ENCODE data around the gene TBC1D1.
A peak's percentile ranks its signal among the peaks of the same experiment; 100 is the strongest.

The TBC1D1 gene, protein sequence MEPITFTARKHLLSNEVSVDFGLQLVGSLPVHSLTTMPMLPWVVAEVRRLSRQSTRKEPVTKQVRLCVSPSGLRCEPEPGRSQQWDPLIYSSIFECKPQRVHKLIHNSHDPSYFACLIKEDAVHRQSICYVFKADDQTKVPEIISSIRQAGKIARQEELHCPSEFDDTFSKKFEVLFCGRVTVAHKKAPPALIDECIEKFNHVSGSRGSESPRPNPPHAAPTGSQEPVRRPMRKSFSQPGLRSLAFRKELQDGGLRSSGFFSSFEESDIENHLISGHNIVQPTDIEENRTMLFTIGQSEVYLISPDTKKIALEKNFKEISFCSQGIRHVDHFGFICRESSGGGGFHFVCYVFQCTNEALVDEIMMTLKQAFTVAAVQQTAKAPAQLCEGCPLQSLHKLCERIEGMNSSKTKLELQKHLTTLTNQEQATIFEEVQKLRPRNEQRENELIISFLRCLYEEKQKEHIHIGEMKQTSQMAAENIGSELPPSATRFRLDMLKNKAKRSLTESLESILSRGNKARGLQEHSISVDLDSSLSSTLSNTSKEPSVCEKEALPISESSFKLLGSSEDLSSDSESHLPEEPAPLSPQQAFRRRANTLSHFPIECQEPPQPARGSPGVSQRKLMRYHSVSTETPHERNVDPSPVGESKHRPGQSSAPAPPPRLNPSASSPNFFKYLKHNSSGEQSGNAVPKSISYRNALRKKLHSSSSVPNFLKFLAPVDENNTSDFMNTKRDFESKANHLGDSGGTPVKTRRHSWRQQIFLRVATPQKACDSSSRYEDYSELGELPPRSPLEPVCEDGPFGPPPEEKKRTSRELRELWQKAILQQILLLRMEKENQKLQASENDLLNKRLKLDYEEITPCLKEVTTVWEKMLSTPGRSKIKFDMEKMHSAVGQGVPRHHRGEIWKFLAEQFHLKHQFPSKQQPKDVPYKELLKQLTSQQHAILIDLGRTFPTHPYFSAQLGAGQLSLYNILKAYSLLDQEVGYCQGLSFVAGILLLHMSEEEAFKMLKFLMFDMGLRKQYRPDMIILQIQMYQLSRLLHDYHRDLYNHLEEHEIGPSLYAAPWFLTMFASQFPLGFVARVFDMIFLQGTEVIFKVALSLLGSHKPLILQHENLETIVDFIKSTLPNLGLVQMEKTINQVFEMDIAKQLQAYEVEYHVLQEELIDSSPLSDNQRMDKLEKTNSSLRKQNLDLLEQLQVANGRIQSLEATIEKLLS (N-terminal part only)

DNA sequence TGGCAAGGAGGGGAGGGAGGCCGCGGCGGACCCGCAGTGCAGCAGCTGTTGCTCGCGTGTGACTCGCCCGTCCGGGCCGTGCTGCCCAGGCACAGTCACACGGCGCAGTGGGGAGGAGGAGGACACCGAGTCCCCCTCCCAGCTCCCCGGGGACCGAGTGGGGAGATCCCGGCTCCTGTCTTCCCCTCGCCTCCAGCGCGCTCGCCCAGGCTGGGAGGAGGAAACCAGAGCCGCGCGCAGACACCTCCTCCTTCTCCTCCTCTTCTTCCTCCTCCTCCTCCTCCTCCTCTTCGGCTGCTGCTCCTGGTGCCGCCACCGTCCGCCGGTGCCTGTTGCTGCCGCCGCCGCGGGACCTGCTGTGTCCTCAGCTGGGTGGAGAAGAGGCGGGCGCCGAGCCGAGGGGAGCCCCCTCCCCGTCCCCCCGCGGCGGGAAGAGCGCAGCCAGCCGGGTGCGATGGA is at the start of gene TBC1D1:
TSS of gene TBC1D1 (plus strand) at position 284 of the 459 bp plus-strand sequence. CDS start 11,012 bp downstream, outside the sequence.
- DNase-seq, result peak in 1 of 2 experiments; percentile 60

DNA sequence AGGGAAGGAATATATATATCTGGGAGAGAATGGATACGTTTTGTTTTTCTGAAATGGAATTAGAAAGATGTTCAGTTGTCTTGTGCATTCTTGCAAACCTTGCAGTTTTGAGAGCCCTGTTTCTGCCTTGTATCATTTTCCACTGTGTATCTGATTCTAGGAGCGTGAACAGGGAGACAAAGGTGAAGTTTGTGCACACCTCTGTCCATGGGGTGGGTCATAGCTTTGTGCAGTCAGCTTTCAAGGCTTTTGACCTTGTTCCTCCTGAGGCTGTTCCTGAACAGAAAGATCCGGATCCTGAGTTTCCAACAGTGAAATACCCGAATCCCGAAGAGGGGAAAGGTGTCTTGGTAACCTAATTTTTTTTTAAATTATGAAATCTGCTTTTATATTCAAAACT is 46.7 kb upstream of the TBC1D1 start:
- no peak for DNase-seq

DNA sequence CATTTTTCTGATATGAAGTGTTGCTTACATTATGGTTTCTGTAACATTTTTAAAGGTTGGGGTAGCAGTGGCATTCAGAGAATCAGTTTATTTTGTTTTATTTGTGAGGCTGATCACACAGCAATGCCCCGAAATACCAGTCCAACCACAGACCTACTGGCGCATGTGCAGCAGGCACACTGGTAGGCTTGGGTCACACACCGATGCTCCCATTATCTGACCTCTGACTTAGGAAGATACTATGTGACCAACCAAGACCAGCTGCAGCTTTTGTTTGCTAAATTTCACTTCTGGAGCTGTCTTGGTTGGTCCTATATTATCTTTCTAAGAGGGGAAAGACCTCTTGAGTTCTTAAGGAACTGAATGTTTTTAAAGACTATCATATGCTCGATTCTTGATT is 45.7 kb upstream of the TBC1D1 start:
- DNase-seq, result no peak

DNA sequence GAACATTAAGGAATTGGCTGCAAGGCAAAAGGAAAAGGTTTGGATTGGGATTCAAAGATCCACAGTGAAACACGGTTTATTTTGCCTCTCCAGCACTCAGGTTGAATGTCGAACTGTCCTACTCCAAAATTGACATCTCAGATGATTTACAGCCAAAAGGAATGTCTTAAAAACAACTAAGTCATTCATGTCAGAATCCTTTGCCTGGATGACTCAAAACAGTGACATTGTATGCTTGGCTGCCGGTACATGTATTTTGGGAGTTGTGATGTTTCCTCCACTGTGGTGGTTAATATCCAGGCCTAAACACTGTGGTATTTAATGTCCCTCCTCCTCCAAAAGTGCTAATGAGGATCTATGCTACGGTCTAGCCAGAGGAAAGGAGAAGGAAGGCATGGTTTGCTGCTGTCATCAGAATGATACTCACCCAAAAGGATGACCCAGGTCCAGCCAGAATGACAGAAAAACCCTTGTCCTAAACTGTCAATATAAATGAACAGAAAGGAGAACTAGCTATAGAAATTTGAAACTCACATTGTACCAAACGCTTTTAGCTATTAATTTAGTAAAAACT is 43.5 kb upstream of the TBC1D1 start:
- no peak for DNase-seq

DNA sequence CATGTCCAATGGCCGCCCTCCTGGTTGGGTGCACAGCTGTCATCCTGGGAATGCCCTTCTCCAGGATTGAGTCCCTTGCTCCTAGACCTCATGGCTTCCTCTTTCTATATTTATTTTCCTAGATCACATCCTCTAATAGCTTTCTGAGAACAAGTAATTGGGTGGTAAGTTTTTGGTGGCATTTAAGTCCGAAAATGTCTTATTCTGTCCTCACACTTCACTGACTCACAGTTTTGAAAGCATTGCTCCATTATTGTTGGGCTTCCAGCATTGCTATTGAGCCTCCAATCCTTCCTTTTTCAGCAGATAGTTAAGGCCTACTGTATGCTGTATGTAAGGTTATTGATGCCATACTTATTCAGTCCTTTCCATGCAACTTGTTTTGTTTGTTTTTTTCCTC is 38.5 kb upstream of the TBC1D1 start:
- DNase-seq, result no peak

DNA sequence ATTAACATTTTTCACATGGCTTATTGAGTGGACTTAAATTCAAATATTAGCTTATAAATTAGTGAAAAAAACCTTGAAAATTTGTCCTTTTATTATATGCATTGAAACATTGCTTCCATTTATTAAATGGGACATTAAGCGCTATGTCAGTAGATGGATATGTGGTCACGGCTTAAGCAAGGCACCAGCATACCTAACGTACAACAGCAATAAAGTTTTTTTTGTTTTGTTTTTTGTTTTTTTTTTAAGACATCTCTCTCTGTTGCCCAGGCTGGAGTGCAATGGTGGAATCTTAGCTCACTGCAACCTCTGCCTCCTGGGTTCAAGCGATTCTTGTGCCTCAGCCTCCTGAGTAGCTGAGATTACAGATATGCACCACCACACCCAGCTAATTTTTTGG is 32.8 kb upstream of the TBC1D1 start:
- no peak for DNase-seq

DNA sequence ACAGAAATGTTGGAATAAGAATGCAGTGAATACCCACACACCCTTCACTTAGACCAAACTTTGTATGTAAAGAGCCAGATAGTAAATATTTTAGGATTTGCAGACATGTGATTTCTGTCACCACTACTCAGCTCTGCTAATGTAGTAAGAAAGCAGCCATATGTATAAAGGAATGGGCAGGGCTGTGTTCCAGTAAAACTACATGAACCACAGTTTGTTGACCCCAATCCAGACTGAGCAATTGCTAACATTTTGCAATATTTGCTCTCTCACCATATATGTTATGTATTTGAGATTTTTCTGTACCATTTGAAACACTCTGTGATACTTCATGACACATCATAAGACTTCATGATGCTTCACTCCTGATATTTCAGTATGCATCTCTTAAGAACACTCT is 32.0 kb upstream of the TBC1D1 start:
- no peak for DNase-seq

DNA sequence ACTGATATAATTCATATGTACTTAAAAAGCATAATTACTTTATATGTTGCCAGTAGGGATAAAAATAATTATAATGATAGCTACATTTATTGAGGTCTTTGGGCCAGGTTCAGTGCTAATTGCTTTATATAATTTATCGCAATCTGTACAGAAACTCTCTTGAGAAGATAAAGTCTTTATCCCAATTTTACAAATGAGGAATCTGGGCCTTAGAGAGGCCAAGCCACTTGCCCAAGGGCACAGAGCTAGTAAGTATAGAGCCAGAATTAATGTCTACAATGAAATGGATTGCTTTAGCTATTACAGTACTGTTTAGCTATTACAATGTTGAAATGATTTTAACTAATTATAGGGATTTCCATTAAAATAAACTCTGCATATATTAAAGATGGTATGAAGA is 30.6 kb upstream of the TBC1D1 start:
- DNase-seq, result no peak

DNA sequence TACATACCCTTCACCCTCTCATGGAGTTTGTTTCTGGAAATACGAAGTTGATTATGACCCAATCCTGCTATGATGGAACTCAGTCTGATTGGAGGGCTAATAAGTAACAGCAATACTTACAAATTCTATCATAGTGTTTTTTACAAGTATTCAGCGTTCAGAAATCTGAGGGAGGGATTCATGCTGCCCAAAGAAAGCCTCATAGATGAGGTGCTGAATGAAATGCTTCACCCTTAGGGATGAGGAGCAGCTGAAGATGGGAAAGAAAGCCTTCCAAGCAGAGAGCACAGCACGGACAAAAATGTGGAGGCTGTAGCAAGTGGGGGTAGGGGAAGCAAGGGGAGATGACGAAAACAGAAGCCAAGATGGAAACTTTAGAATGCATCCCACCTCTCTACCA is 27.9 kb upstream of the TBC1D1 start:
- DNase-seq, result no peak

DNA sequence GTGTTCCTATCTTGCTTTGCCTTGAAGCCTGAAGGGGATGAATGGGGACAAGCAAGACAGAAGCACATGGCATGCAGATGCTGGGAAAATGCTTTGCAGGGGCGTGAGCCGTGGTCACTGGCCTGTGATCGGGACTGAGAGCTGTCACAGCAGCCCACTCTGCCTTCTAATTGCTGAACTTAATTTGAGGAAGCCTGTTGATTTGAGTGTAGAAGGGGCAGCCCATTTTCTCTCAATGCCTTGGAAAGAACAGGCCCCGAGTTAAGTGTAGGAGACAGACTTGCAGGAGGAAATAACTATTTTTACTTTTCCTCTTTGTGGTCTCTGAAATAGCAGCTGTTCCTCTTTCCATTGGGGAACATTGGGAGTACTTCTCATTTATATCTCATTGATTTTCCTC is 26.1 kb upstream of the TBC1D1 start:
- DNase-seq, result no peak

DNA sequence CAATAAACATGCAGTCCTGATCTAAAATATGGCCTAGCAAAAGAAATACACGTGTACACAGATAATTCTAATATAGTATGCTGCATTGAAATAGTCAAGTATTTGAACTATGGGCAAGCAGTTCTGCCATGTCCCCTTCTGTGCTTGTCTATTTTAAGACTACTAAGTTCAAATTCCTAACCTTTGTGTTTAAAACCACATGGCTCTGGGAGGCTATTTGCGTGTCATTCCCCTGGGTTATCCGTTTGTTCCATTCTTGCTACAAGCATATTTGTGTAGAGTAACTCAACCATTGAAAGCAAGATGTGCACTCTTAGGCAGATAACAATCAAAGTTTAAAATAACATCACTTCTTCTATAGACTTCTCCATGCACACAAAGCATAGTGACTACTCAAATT is 25.4 kb upstream of the TBC1D1 start:
- DNase-seq, result no peak

DNA sequence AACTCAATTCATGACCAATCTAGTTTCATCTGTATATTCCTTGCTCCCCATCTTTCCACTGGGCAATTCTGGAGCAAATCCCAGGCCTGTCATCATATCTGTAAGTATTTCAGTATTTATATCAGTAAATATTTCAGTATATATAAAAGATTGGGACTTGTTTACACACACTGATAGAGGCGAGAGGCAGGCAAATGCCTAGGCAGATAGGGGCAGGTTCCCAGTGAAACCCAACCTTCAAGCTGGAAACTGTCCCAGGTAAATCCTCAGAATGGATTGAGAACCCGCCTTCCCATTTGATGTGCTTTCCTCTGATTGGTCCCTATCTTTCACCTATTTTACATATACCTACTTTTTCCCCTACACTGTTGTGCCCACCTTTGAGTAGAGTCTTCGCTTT is 23.8 kb upstream of the TBC1D1 start:
- no peak for DNase-seq

DNA sequence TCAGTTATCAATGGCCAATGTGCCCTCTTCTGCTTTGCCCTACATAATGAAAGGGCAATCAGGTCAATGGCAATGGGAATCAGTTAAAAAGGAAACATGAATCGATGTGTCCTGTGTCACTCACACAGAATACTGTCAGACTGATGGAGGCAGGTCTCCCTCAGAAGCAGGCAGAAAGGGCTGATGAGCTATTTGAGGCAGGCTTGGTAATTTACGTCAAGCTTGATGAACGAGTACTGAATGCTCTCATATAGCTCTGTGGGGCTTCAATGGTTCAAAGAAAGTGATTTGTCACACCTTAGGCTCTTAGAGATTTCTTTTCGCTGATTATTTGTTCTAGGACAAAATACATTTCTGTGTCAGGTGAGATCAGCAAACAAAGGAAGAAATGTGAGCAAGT is 22.6 kb upstream of the TBC1D1 start:
- no peak for DNase-seq

DNA sequence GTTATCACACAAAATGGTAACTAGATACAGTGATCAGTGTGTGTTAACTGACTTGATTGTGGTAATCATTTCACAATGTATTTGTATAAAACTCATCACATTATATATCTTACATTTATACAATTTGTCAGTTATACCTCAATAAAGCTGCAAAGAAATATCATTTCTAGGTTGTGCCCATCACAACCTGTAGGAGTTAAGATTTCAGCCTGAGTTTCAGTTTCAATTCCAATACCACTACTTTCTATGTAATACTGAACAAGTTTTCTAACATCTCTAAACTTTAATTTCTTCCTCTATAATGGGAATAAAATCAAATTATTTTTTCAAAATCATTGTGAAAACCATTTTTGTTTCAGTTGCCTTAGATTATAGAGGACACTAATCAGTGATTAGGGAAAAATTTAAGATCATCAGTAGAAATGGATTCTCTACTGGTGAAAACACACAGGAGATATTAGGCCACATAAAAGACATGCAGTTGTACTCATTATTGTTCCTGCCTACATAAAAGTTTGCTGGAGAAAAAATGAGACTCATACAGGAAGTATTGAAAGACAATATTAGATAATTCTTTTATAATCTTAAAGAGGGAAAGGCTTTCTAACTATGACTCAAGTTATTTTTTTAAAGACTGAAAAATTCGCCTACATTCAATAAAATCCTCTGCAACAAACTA is 18.4 kb upstream of the TBC1D1 start:
- no peak for DNase-seq

DNA sequence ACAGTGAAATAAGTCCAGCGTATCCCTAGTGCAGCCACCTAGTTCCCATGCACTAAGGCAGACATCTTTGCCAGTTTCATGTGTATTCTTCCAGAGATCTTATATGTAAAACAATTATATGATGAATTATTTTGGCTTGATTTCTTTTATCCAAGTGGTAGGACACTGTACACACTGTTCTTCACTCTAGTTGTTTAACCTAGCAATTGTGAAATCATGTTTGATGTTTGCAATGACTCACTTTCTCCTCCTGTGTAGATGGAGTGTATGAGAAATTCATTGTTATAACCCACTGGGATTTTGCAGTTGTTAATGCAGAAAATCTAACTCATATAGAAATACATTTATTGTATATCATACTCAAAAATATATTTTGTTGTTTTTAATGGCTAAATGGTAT is 17.5 kb upstream of the TBC1D1 start:
- no peak for DNase-seq

DNA sequence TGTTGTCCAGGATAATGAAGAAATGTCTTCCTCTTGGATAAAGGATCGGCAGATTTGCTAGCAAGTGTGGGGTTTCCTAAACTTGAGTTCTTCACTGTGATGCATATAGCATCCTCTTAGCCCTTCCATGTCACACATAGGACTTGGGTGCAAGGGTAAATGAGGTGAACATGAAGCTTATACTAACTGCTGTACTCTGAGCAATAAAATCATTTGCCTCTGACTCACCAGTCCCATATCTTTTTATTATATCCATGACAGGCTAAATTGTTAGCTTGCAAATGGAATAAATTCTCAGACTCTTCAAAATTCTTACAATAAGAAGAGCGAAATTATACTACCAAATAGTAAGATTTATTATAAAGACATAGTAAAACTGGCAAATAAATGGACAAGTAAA is 14.7 kb upstream of the TBC1D1 start:
- DNase-seq, result no peak

DNA sequence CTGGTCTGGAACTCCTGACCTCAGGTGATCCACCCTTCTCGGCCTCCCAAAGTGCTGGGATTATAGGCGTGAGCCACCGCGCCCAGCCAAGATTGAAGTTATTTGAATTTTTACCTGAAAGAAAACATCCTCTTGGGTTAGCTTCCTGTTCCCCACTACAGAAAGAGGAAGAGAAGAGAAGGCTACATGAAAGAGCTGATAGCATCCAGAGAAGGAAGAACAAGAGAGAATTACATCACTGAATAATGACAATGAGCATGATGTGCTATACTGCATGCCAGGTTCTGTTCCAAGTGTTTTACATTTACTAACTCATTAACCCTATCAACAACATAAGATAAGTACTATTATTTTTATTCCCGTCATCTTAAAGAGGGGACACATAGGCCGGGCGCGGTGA is 11.5 kb upstream of the TBC1D1 start:
- no peak for DNase-seq

DNA sequence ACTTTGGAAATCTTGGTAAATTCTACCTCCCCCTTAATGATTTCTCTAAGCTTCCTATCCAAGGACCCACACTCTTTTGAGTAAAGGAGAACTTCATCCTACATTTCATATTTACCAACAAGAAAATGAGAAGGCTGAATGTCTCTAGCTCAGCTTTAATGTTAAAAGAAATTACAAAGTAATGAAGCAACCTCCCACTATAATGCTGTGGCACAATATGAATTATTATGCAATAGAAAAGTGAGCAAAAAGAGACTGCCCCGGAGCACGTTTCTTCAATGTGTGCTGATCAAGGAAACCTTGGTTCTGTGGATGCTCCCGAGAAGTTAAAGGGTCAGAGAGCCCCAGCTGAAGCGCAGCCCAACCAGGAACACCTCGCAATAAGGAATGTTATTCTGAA is 9.1 kb upstream of the TBC1D1 start:
- DNase-seq, result no peak

DNA sequence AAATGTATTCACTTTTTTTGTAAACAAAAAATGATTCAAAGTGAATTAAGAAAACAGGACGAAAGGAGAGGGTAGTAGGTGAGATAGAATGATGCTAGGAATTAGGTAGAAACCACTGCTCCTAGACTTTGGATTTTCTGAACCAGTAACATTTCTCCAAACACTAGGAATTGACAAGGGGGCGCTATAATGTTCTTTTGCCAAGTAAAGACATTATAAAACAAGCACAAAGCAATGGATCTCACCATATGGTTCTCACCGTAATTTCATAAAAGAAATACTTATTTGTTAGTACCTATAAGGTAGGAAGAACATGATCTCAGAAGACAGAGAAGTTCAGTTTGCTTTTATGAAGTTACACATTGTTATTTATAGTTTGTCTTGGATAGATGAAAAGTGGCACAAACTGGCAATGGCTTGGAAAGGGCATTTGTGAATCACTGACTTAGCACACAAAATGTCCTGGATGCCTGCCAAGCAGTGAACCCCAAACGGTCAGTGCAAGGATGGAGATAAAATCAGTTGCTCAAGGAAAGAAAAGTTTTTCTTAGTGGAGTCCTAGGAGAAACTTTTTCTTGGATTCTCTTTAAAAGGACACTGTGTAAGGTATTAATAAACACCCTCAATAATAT is 8.1 kb upstream of the TBC1D1 start:
- no peak for DNase-seq

DNA sequence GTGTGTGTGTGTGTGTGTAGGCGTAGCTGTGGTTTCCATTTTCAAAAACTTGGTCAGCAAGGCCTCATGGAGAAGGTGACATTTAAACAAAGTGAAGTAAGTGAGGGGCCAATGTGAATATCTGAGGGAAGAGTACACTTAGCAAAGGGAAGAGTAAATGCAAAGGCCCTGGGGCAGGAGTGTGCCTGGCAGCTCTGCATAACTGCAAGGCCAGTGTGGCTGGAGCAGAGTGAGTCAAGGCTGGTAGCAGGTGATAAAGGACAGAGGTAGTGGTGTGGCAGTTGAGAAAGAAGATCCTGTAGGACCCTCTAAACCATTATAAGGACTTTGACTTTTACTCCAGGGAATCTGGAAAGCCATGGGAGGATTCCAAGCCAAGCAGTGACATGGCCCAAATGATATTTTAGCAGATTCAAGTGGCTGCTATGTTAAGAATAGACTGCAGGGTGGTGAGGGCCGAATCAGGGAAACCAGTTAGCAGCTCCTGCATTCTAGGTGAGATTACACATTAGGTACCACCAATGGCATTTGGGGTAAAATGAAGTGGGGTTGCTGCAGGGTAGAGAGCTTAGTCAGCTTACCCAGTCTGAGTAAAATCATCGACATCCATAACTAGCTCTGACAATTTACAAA is 5.9 kb upstream of the TBC1D1 start:
- DNase-seq, result no peak

DNA sequence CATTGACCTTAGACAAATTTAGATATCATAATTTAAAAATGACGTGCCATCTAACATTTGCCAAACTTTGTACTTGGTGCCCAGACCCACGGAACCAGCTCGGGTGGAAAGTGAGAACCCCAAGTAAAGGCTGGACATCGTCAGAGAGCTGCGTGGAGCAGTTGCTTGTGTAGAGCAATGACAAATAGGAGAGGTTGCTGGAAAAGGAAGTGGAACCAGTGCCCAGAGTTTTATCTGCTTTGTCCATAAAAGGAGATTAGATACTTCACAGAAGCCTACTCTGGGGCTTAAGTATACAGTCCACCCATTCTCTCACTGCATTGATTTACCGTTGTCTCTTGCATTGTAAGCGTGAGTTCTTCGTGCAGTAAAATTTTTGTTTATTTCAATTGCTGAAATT is 5.4 kb upstream of the TBC1D1 start:
- DNase-seq, result no peak
